B cell (primary cell): ENCODE data around the gene KLK7. TPM values are rescaled to one million over a fixed set of nuclear protein-coding genes. Genes with fewer than 3 reads are reported as not detected.
"Not testable (repeated sequence)": the region's sequence is repeated elsewhere in the genome, so short reads cannot be mapped to it uniquely, and the experiment has no call there.

Experiments used
- ATAC-seq: fragments of 200-7000 bp; cut with Tn5 transposase; one replicate; pipeline ENCODE4 v1.10.0; 2021; ENCODE audit warnings: low read depth, mild to moderate bottlenecking, moderate number of reproducible peaks, moderate library complexity
- CTCF ChIA-PET: fragments of 350-600 bp; sonication (Branson Sonifier 250); formaldehyde crosslinking; loops from one replicate; lab custom pipeline; 2021; ENCODE audit warnings: antibody characterized with exemption, inconsistent platforms; lab: Charles Lee
- POLR2A ChIA-PET: fragments of 350-600 bp; sonication (Branson Sonifier 250); formaldehyde crosslinking; loops from one replicate; lab custom pipeline; 2021; ENCODE audit warnings: antibody characterized with exemption; lab: Charles Lee
- DNase-seq: peaks from one replicate; pipeline ENCODE4 v3.0.0; 2013
- H2AFZ ChIP-seq: 2 replicates; pipeline ENCODE4 v1.6.1; 2012; ENCODE audit warnings: mild to moderate bottlenecking, low read depth, low read length; ENCODE audit not compliant: insufficient read depth, poor library complexity, severe bottlenecking
- H3K27ac ChIP-seq, 2 donors: 1 replicate in 1 of 2; 2 replicates in 1 of 2; pipeline ENCODE4 v1.5.1; 2012 to 2013; ENCODE audit warnings: low read length in 2 of 2, mild to moderate bottlenecking in 2 of 2, moderate library complexity in 1 of 2
- H3K27me3 ChIP-seq, 4 experiments: fragments of 200-600 bp in 1 of 4; sonication (generic) in 1 of 4; replicated peaks in 1 of 4; 1 replicate in 2 of 4; 2 replicates in 2 of 4; pipeline versions ENCODE4 v1.6.1 to v1.7.0; 2013 to 2016; ENCODE audit warnings: low read length in 3 of 4, mild to moderate bottlenecking in 2 of 4, mixed read lengths in 1 of 4, moderate library complexity in 1 of 4; ENCODE audit not compliant: insufficient read depth in 4 of 4, control insufficient read depth in 3 of 4; ENCODE audit errors: control extremely low read depth in 1 of 4
- H3K36me3 ChIP-seq, 2 experiments: replicated peaks in 1 of 2; 1 replicate in 1 of 2; 2 replicates in 1 of 2; pipeline versions ENCODE4 v1.6.1 to v1.7.1; 2013; ENCODE audit warnings: low read length in 1 of 2; ENCODE audit not compliant: insufficient read depth in 2 of 2, control insufficient read depth in 1 of 2; ENCODE audit errors: control extremely low read depth in 1 of 2, extremely low read depth in 1 of 2
- H3K4me1 ChIP-seq, 2 donors: fragments of 200-600 bp in 1 of 2; sonication (generic) in 1 of 2; 1 replicate in 1 of 2; 2 replicates in 1 of 2; pipeline versions ENCODE4 v1.5.1 to v1.6.1; 2013 to 2017; ENCODE audit warnings: low read length in 2 of 2; ENCODE audit not compliant: control insufficient read depth in 2 of 2, insufficient read depth in 2 of 2
- H3K4me2 ChIP-seq: replicated peaks from 2 replicates; pipeline ENCODE3; 2012; ENCODE audit warnings: mild to moderate bottlenecking, low read depth, low read length; ENCODE audit not compliant: poor library complexity, severe bottlenecking
- H3K4me3 ChIP-seq, 5 experiments: fragments of 200-600 bp in 1 of 5; sonication (generic) in 1 of 5; 1 replicate in 3 of 5; 2 replicates in 2 of 5; pipeline versions ENCODE4 v1.5.1 to v1.7.0; 2011 to 2016; ENCODE audit warnings: low read length in 4 of 5, mild to moderate bottlenecking in 4 of 5, low read depth in 2 of 5, control low read depth in 1 of 5, moderate library complexity in 1 of 5; ENCODE audit not compliant: insufficient read depth in 1 of 5; ENCODE audit errors: control extremely low read depth in 1 of 5, extremely low read depth in 1 of 5
- H3K79me2 ChIP-seq: fragments of 200-600 bp; sonication (generic); one replicate; pipeline ENCODE4 v1.6.0; 2016; ENCODE audit warnings: low read length; ENCODE audit not compliant: control insufficient read depth, insufficient read depth
- H3K9ac ChIP-seq: fragments of 200-600 bp; sonication (generic); 2 replicates; pipeline ENCODE4 v1.6.1; 2017; ENCODE audit warnings: mild to moderate bottlenecking, low read length, moderate library complexity
- H3K9me3 ChIP-seq, 3 donors: one replicate each; pipeline versions ENCODE4 v1.6.1 to v1.7.1; 2013; ENCODE audit warnings: low read length in 2 of 3; ENCODE audit not compliant: control insufficient read depth in 2 of 3, insufficient read depth in 1 of 3; ENCODE audit errors: control extremely low read depth in 1 of 3
- H4K20me1 ChIP-seq: 2 replicates; pipeline ENCODE4 v1.6.0; 2012; ENCODE audit warnings: mild to moderate bottlenecking, low read length; ENCODE audit not compliant: insufficient read depth, control insufficient read depth, poor library complexity, severe bottlenecking
- H3K27ac Mint-ChIP-seq: one replicate; pipeline ENCODE4 v1.8.0; 2021; ENCODE audit warnings: mixed read lengths
- H3K27me3 Mint-ChIP-seq: one replicate; pipeline ENCODE4 v1.8.0; 2021; ENCODE audit warnings: mixed read lengths
- H3K4me1 Mint-ChIP-seq: one replicate; pipeline ENCODE4 v1.8.0; 2021; ENCODE audit warnings: mixed read lengths
- H3K4me3 Mint-ChIP-seq: one replicate; pipeline ENCODE4 v1.8.0; 2021; ENCODE audit warnings: mixed read lengths
- H3K9me3 Mint-ChIP-seq: one replicate; pipeline ENCODE4 v1.8.0; 2022; ENCODE audit warnings: mixed read lengths; ENCODE audit not compliant: insufficient read depth
- EZH2 ChIP-seq: IDR thresholded peaks from 2 replicates; pipeline ENCODE4 v1.6.1; 2012; ENCODE audit warnings: borderline replicate concordance, low read depth, mild to moderate bottlenecking, moderate library complexity, low read length; ENCODE audit not compliant: insufficient read depth, poor library complexity, severe bottlenecking
- WGBS: methylation state at CpG from one replicate; pipeline ENCODE4 v1.1.5; 2013; ENCODE audit warnings: missing lambda C conversion rate; ENCODE audit not compliant: insufficient coverage; 5-methylcytosine and 5-hydroxymethylcytosine counted together
- intact Hi-C: fragments of 100-400 bp; cut with micrococcal nuclease; formaldehyde crosslinking; loops from one replicate; pipeline ENCODE4 v1.10.0; 2022
- polyA plus RNA-seq: library from polyadenylated mRNA; depleted of rRNA; stranded (reverse); fragments of >200 nt; gene quantifications from 2 replicates; pipeline ENCODE4 v1.2.3, GENCODE V29; 2012
- total RNA-seq, 2 donors: library from RNA; stranded (reverse); fragments of 120-200 nt in 1 of 2; gene quantifications; 1 replicate in 1 of 2; 2 replicates in 1 of 2; pipeline versions ENCODE4 v1.2.3 to v1.2.4, GENCODE V29; 2013 to 2022
- TF ChIP-seq, protein P1 (sequence below): fragments of 200-600 bp; IDR thresholded peaks from one replicate; pipeline ENCODE4 v1.8.0; 2022; ENCODE audit warnings: antibody characterized with exemption, mild to moderate bottlenecking

The KLK7 gene
- total and polyA plus RNA-seq, 2 donors (not counting 1 experiment from before 2014, with no cell fraction given) = not detected

DNA sequence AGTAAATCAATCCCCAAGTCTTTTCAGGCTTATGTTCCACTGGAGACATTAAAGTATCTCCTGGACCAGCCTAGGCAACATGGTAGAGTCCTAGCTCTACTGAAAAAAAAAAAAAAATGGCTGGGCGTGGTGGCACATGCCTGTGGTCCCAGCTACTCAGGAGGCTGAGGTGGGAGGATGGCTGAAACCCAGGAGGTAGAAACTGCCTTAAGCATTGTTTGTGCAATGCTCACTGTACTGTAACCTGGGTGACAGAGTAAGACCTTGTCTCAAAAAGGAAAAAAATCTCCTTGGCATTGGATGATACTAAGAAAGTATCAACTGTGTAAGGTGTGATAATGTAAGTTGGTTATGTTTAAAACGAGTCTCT, 8.9 kb upstream of the KLK7 start:
- Histone ChIP-seq H4K20me1 (no peaks in the 10 kb centered on the region), H3K4me2 (no peak overlapping the region), H3K36me3 (no peaks in the 10 kb centered on the region), H2AFZ (no peak overlapping the region), H3K27me3 (peaks cover 0 to under 1% (median 0%) of the 10 kb centered on the region in 4 experiments), H3K27ac (no peak overlapping the region), H3K4me3 (no peak overlapping the region), H3K9me3 (peaks cover 0 to 5% (median 3%) of the 10 kb centered on the region in 3 donors), H3K79me2 (no peaks in the 10 kb centered on the region), H3K4me1 (no peaks in the 10 kb centered on the region), H3K9ac (no peak overlapping the region)
- H3K4me1 Mint-ChIP-seq = no peaks in the 10 kb centered on the region
- POLR2A ChIA-PET = no interaction called here
- TF ChIP-seq, protein P1, sequence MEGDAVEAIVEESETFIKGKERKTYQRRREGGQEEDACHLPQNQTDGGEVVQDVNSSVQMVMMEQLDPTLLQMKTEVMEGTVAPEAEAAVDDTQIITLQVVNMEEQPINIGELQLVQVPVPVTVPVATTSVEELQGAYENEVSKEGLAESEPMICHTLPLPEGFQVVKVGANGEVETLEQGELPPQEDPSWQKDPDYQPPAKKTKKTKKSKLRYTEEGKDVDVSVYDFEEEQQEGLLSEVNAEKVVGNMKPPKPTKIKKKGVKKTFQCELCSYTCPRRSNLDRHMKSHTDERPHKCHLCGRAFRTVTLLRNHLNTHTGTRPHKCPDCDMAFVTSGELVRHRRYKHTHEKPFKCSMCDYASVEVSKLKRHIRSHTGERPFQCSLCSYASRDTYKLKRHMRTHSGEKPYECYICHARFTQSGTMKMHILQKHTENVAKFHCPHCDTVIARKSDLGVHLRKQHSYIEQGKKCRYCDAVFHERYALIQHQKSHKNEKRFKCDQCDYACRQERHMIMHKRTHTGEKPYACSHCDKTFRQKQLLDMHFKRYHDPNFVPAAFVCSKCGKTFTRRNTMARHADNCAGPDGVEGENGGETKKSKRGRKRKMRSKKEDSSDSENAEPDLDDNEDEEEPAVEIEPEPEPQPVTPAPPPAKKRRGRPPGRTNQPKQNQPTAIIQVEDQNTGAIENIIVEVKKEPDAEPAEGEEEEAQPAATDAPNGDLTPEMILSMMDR = no peak
- TF ChIP-seq EZH2 = no peak
- no peak for DNase-seq
- no peaks in the 10 kb centered on the region for H3K9me3 Mint-ChIP-seq
- CTCF ChIA-PET = no interaction called here
- no peak for ATAC-seq
- no peak overlapping the region for H3K27ac Mint-ChIP-seq
- H3K4me3 Mint-ChIP-seq = no peak overlapping the region
- intact Hi-C loops = no loop called here
- H3K27me3 Mint-ChIP-seq = peaks cover 30% of the 10 kb centered on the region
- 80% methylated on average over 1 of the region's 2 CpGs for WGBS

DNA sequence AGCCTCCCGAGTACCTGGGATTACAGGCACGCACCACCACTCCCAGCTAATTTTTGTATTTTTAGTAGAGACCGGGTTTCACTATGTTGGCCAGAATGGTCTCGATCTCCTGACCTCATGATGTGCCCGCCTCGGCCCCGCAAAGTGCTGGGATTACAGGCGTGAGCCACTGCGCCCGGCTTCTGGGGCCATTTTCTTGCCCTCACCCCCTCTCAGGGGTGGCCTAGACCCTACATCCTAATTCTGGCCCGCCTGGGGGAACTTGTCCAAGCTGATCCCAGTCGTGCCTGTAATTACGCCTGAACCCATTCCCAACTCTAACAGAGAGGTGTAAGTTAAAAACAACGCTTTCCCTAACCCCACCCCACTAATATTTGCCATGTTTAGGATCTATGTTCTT, 699 bp upstream of the KLK7 start:
- H3K4me3 Mint-ChIP-seq, intact Hi-C loops, H4K20me1 ChIP-seq, H2AFZ ChIP-seq, H3K9ac ChIP-seq, DNase-seq, POLR2A ChIA-PET, H3K27ac Mint-ChIP-seq, CTCF ChIA-PET, H3K9me3 Mint-ChIP-seq, H3K4me1 Mint-ChIP-seq, ATAC-seq, H3K27ac ChIP-seq, H3K9me3 ChIP-seq, H3K4me1 ChIP-seq, H3K79me2 ChIP-seq, H3K27me3 ChIP-seq, H3K4me2 ChIP-seq, H3K36me3 ChIP-seq, H3K4me3 ChIP-seq: not testable (repeated sequence)
- peaks cover 56% of the 10 kb centered on the region for H3K27me3 Mint-ChIP-seq
- WGBS = 93% methylated on average over 9 of the region's 14 CpGs
